HepG2 (cell line): ENCODE results near the gene RPL39. TPM values are rescaled to one million over a fixed set of nuclear protein-coding genes. Genes with fewer than 3 reads are reported as not detected.

Source experiments
- BHLHE40 ChIP-seq: IDR thresholded peaks from 2 replicates; pipeline ENCODE4 v1.6.1; 2011; ENCODE audit warnings: low read length, improper control_type of control experiment
- EEA1 ChIP-seq: sonication (generic); formaldehyde crosslinking; IDR thresholded peaks from 2 replicates; pipeline ENCODE4 v1.5.1; 2020; ENCODE audit warnings: mild to moderate bottlenecking, missing genetic modification reagents, borderline replicate concordance
- FOXJ3 ChIP-seq: sonication (generic); formaldehyde crosslinking; IDR thresholded peaks from 2 replicates; pipeline ENCODE4 v1.4.0; 2020; ENCODE audit warnings: missing genetic modification reagents, mild to moderate bottlenecking, borderline replicate concordance
- FOXP1 ChIP-seq, 2 experiments: fragments of 450-650 bp in 1 of 2; IDR thresholded peaks; 2 replicates each; pipeline ENCODE4 v1.6.1; 2017 to 2018; ENCODE audit warnings: antibody characterized with exemption in 1 of 2
- HOXA3 ChIP-seq: sonication (generic); formaldehyde crosslinking; IDR thresholded peaks from 2 replicates; pipeline ENCODE4 v1.5.0; 2020; ENCODE audit warnings: missing genetic modification reagents
- IKZF1 ChIP-seq: fragments of 450-650 bp; IDR thresholded peaks from 2 replicates; pipeline ENCODE4 v1.7.1; 2016
- KAT2B ChIP-seq: fragments of 150-350 bp; IDR thresholded peaks from 2 replicates; pipeline ENCODE4 v1.6.1; 2014; ENCODE audit warnings: low read depth, low read length, borderline replicate concordance
- KDM2A ChIP-seq: sonication (generic); formaldehyde crosslinking; IDR thresholded peaks from 2 replicates; pipeline ENCODE4 v1.4.0; 2020; ENCODE audit warnings: low read depth, missing genetic modification reagents, borderline replicate concordance
- NR1H2 ChIP-seq: sonication (generic); formaldehyde crosslinking; IDR thresholded peaks from 2 replicates; pipeline ENCODE4 v1.8.1; 2022; ENCODE audit warnings: low read depth, missing genetic modification reagents, borderline replicate concordance
- RELA ChIP-seq: sonication (generic); formaldehyde crosslinking; IDR thresholded peaks from 2 replicates; pipeline ENCODE4 v1.4.0; 2020; ENCODE audit warnings: missing genetic modification reagents
- RFXAP ChIP-seq: sonication (generic); formaldehyde crosslinking; IDR thresholded peaks from 2 replicates; pipeline ENCODE4 v1.4.0; 2020; ENCODE audit warnings: missing genetic modification reagents, borderline replicate concordance
- SAP130 ChIP-seq: IDR thresholded peaks from 2 replicates; pipeline ENCODE4 v1.6.1; 2016; ENCODE audit warnings: low read depth
- SIX1 ChIP-seq: sonication (generic); formaldehyde crosslinking; IDR thresholded peaks from 2 replicates; pipeline ENCODE4 v1.4.0; 2020; ENCODE audit warnings: missing genetic modification reagents, borderline replicate concordance
- SKI ChIP-seq: fragments of 450-650 bp; IDR thresholded peaks from one replicate; pipeline ENCODE4 v1.6.1; 2018; ENCODE audit warnings: mild to moderate bottlenecking; ENCODE audit not compliant: partially characterized antibody
- SRF ChIP-seq: IDR thresholded peaks from 2 replicates; pipeline ENCODE4 v1.6.1; 2011; ENCODE audit warnings: mild to moderate bottlenecking, low read depth, low read length, moderate library complexity
- TOPORS ChIP-seq: sonication (generic); formaldehyde crosslinking; IDR thresholded peaks from 2 replicates; pipeline ENCODE4 v1.8.0; 2023; ENCODE audit warnings: mild to moderate bottlenecking, missing genetic modification reagents
- ZFP36 ChIP-seq: fragments of 150-350 bp; IDR thresholded peaks from 2 replicates; pipeline ENCODE4 v1.6.1; 2018; ENCODE audit warnings: borderline replicate concordance, low read length, low read depth; ENCODE audit not compliant: partially characterized antibody
- ZKSCAN8 ChIP-seq: IDR thresholded peaks from 2 replicates; pipeline ENCODE4 v1.6.1; 2016; ENCODE audit warnings: borderline replicate concordance, missing genetic modification reagents, missing compliant biosample characterization
- ZNF530 ChIP-seq: sonication (generic); formaldehyde crosslinking; IDR thresholded peaks from 2 replicates; pipeline ENCODE4 v1.5.0; 2020; ENCODE audit warnings: low read depth, mild to moderate bottlenecking, missing genetic modification reagents
- ZNF543 ChIP-seq: sonication (generic); formaldehyde crosslinking; IDR thresholded peaks from 2 replicates; pipeline ENCODE4 v1.4.0; 2020; ENCODE audit warnings: mild to moderate bottlenecking, missing genetic modification reagents
- ZNF563 ChIP-seq: sonication (generic); formaldehyde crosslinking; IDR thresholded peaks from 2 replicates; pipeline ENCODE4 v1.8.0; 2022; ENCODE audit warnings: mild to moderate bottlenecking, moderate library complexity, missing genetic modification reagents
- ZNF878 ChIP-seq: sonication (generic); formaldehyde crosslinking; IDR thresholded peaks from 2 replicates; pipeline ENCODE4 v1.8.1; 2023; ENCODE audit warnings: mild to moderate bottlenecking, missing genetic modification reagents, moderate library complexity
- polyA plus RNA-seq, 8 experiments: library from polyadenylated mRNA; depleted of rRNA in 3 of 8; stranded (reverse) in 7 of 8; unstranded in 1 of 8; fragments of >200 nt; fragmentation: Illumina TruSeq in 4 of 8; extraction: Trizol in 4 of 8; gene quantifications; 2 replicates each; pipeline versions ENCODE4 v1.2.1 to v1.2.3, GENCODE V29; 2011 to 2016; ENCODE audit warnings: low read depth in 4 of 8, missing spikeins in 1 of 8, mixed read lengths in 1 of 8; ENCODE audit not compliant: insufficient read depth in 1 of 8
- total RNA-seq, 5 experiments: library from RNA; depleted of rRNA; stranded (reverse); fragments of >200 nt; fragmentation: Illumina TruSeq; extraction: Trizol; gene quantifications; 2 replicates each; pipeline ENCODE4 v1.2.3, GENCODE V29; 2016; ENCODE audit warnings: low read depth in 1 of 5
- TF ChIP-seq, protein P1 (sequence below): IDR thresholded peaks from 2 replicates; pipeline ENCODE4 v1.6.1; 2016; ENCODE audit warnings: low read depth, missing genetic modification reagents, missing compliant biosample characterization
- TF ChIP-seq, protein P2 (sequence below): sonication (generic); formaldehyde crosslinking; IDR thresholded peaks from 2 replicates; pipeline ENCODE4 v1.8.1; 2023; ENCODE audit warnings: missing genetic modification reagents, mild to moderate bottlenecking, borderline replicate concordance
- TF ChIP-seq, protein P3 (sequence below): sonication (generic); formaldehyde crosslinking; conservative IDR thresholded peaks from 2 replicates; pipeline ENCODE4 v1.8.0; 2022; ENCODE audit warnings: low read depth, missing genetic modification reagents

Gene RPL39
- total and polyA plus RNA-seq, 2 of the 13 experiments (the other 11 are each of a cell fraction or from before 2014, with no cell fraction given) = 2,312 to 3,547 TPM

DNA sequence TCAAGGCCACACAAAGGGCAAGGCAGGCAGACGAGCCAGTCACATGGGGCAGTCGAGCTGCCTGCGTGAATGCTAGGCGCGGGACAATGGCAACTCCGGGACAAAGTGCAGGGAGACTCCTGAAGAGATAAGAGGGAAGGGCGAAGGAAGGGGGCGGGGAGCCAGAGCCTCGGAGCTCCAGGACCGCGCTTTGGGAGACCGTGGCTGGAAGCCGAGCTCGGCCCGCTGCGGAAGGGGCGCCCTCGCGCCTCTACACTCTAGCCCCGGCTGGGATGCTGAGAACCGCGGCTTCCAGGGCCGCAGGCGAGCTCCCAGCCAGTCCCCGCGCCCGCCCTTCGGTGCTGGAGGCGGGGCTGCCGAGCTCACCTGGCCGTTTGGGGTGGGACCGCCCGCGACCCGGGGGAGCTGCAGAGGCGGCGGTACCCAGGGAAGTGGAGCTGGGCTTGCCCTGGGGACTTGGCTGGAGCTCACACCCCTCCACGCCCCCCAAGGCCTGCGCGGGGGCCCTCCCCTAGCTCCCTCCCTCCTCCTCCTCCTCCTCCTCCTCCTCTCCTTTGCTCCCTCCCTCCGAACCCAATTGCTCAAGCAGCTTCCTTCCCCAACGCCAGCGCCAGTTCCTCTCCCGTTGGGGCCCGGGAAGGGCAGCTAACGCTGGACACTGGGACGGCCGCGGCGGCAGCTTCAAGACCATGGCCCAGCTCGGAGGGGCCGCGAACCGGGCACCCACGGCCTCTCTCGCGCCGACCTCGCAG is 33.3 kb downstream of the RPL39 start, which contains the start of gene SOWAHD (continued):
- TF ChIP-seq, protein P1, sequence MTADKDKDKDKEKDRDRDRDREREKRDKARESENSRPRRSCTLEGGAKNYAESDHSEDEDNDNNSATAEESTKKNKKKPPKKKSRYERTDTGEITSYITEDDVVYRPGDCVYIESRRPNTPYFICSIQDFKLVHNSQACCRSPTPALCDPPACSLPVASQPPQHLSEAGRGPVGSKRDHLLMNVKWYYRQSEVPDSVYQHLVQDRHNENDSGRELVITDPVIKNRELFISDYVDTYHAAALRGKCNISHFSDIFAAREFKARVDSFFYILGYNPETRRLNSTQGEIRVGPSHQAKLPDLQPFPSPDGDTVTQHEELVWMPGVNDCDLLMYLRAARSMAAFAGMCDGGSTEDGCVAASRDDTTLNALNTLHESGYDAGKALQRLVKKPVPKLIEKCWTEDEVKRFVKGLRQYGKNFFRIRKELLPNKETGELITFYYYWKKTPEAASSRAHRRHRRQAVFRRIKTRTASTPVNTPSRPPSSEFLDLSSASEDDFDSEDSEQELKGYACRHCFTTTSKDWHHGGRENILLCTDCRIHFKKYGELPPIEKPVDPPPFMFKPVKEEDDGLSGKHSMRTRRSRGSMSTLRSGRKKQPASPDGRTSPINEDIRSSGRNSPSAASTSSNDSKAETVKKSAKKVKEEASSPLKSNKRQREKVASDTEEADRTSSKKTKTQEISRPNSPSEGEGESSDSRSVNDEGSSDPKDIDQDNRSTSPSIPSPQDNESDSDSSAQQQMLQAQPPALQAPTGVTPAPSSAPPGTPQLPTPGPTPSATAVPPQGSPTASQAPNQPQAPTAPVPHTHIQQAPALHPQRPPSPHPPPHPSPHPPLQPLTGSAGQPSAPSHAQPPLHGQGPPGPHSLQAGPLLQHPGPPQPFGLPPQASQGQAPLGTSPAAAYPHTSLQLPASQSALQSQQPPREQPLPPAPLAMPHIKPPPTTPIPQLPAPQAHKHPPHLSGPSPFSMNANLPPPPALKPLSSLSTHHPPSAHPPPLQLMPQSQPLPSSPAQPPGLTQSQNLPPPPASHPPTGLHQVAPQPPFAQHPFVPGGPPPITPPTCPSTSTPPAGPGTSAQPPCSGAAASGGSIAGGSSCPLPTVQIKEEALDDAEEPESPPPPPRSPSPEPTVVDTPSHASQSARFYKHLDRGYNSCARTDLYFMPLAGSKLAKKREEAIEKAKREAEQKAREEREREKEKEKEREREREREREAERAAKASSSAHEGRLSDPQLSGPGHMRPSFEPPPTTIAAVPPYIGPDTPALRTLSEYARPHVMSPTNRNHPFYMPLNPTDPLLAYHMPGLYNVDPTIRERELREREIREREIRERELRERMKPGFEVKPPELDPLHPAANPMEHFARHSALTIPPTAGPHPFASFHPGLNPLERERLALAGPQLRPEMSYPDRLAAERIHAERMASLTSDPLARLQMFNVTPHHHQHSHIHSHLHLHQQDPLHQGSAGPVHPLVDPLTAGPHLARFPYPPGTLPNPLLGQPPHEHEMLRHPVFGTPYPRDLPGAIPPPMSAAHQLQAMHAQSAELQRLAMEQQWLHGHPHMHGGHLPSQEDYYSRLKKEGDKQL = no peak
- no peak for TF ChIP-seq ZFP36
- no peak for TF ChIP-seq FOXP1 (IDR thresholded peaks at IDR 0.05)
- no peak for TF ChIP-seq FOXP1 (CRISPR knock-in tag; IDR thresholded peaks at IDR 0.05)
- TF ChIP-seq ZKSCAN8 (CRISPR knock-in tag) = no peak
- peak; percentile 77 for TF ChIP-seq ZNF563 (CRISPR knock-in tag)
- peak; percentile 47; the same call in 1 of the 2 replicates for TF ChIP-seq KDM2A (CRISPR knock-in tag)
- TF ChIP-seq HOXA3 = peak; percentile 73; the same call in 1 of the 2 replicates
- peak; percentile 74 for TF ChIP-seq SAP130 (CRISPR knock-in tag)
- TF ChIP-seq ZNF878 (CRISPR knock-in tag) = no peak
- TF ChIP-seq ZNF543 = no peak
- TF ChIP-seq NR1H2 (CRISPR knock-in tag) = no peak
- TF ChIP-seq SIX1 (CRISPR knock-in tag) = no peak
- TF ChIP-seq SKI = peak; percentile 57
- TF ChIP-seq FOXJ3 (CRISPR knock-in tag) = no peak
- no peak for TF ChIP-seq TOPORS (CRISPR knock-in tag)
- TF ChIP-seq, protein P2, sequence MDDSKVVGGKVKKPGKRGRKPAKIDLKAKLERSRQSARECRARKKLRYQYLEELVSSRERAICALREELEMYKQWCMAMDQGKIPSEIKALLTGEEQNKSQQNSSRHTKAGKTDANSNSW (CRISPR knock-in tag) = no peak
- TF ChIP-seq ZNF530 (CRISPR knock-in tag) = no peak
- TF ChIP-seq IKZF1 = no peak
- no peak for TF ChIP-seq SRF
- TF ChIP-seq, protein P3, sequence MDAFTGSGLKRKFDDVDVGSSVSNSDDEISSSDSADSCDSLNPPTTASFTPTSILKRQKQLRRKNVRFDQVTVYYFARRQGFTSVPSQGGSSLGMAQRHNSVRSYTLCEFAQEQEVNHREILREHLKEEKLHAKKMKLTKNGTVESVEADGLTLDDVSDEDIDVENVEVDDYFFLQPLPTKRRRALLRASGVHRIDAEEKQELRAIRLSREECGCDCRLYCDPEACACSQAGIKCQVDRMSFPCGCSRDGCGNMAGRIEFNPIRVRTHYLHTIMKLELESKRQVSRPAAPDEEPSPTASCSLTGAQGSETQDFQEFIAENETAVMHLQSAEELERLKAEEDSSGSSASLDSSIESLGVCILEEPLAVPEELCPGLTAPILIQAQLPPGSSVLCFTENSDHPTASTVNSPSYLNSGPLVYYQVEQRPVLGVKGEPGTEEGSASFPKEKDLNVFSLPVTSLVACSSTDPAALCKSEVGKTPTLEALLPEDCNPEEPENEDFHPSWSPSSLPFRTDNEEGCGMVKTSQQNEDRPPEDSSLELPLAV (CRISPR knock-in tag) = no peak
- no peak for TF ChIP-seq RELA (CRISPR knock-in tag)
- no peak for TF ChIP-seq RFXAP (CRISPR knock-in tag)
- no peak for TF ChIP-seq BHLHE40
- no peak for TF ChIP-seq KAT2B
- TF ChIP-seq EEA1 = no peak
